NCI-H510A treated with DMSO at 0.1 percent for 48 hours (cell line): ENCODE data around the gene C20orf141.

Experiments used
- DNase-seq: peaks from one replicate; lab custom pipeline; 2025; lab: John Stamatoyannopoulos, UW

C20orf141 gene

GRCh38 chr20:2849529-2849928, 34.7 kb downstream of the C20orf141 start:
- DNase-seq: no peak

DNA sequence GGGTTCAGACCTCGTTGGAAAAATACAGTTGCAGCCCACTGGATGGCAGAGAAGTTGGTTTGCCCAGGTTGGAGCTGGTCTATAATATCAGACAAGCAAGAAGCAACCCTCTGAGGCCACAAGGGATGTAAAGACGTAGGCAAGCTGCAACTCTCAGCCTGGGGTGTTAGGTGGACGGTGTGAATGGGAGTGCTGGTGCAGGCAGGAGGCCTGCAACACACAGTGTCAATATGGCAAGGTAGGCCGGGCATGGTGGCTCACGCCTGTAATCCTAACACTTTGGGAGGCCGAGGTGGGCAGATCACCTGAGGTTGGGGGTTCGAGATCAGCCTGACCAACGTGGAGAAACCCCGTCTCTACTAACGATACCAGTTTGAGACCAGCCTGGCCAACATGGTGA, 36.3 kb downstream of the C20orf141 start:
- DNase-seq: no peak

- DNase-seq: no peak
Measured at GRCh38 chr20:2858591-2858990, 43.8 kb downstream of the C20orf141 start.

DNA sequence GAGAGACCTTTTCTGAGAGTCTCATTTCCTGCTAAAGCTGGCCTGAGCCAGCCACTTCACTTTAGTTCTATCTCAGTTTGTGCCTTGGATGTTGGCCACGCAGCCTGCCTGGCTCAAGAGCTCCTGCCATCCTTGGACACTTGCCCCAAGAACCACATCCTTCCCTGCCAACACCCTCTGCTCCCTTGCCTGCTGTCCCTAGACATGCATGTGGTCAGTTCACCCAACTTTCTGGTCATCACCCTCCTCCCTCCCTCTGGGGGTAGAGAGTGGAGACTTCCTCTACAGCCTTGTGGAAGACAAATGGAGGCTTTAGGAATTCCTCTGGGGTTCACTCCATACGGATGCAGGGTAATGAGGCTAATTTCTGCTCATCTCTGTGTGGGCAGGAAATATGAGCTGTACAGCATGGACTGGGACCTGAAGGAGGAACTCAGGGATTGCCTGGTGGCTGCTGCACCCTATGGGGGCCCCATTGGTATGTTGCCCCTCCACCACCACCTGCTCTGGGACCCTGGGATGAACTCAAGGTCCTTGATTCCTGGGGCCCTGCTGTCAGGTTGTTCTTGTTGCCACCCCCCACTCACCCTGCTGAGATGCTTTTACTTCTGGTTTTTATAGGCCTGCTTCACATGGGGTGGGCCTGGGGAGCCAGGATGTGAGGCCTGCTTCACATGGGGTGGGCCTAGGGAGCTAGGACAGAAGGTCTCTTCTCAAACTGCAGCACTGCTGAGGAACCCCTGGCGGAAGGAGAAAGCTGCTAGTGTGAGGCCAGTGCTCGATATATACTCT, 44.7 kb downstream of the C20orf141 start:
- no peak for DNase-seq

GRCh38 chr20:2864626-2865025, 49.8 kb downstream of the C20orf141 start:
- no peak for DNase-seq

GRCh38 chr20:2865101-2865500, 50.3 kb downstream of the C20orf141 start:
- DNase-seq: no peak
